Urothelium cell line (cell line): ENCODE measurements around the gene SAMD14.

Source experiments
- DNase-seq: peaks from one replicate; pipeline ENCODE4 v3.0.0; 2011; ENCODE audit warnings: low spot score, mixed read lengths
- FAIRE-seq: peaks from 2 replicates; lab custom pipeline; 2011; peaks lifted over from hg19 to GRCh38; lab: Jason Lieb, UNC

The SAMD14 gene

DNA sequence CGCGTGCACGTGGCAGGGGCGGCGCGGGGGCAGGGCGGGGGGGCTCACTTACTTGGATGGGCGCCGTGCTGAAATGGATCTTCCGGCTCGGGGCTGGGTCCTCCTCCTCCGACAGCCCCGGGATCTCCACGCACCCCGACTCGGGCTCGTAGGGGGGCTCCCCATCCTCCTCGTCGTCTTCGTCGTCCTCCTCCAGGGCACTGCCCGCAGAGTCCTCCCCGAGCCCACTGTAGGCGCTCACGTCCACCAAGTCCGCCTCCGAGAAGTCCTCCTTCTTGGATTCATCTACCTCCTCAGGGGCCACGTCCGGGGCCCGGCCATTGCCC lies 19.1 kb upstream of the SAMD14 start:
- DNase-seq (no peak), FAIRE-seq (no peak)

GRCh38 chr17:50148226-50149090 lies 18.5 kb upstream of the SAMD14 start:
- FAIRE-seq: peak; percentile 63
- peak; percentile 82 for DNase-seq

GRCh38 chr17:50147841-50148225 lies 17.9 kb upstream of the SAMD14 start:
- no peak for DNase-seq

DNA sequence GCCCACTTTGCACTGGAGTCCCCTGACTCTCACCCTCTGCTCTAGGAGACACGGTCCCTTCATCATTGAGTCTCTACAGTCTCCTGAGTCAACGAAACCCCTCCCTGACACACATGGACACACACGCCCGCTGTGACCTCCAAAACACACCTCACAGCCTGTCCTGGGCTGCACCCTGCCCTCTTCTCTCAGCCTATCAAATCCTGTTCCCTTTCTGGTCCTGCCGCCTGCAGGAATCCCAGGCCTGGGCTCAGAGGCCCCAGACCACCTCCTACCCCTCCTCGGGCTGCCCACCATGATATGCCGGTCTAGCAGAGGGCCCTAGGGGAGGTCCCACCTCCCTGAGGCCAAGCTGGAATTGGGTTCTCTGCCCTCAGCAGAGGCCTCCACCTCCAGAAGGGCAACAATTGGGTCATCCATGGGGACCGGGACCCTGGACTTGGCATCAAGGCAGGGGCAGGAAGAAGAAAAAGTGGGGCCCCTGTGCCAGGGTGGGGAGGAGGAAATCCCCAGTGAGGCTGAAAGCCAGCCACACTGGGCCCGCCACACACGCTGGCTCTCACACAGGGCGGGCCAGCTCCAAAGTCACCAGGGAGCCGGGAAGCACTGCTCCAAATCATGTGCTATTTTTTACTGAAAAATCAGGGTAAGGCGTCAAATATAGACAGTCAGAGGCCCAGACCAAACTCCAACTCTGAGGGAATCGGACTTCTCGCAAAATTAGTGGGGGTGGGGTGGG lies 17.1 kb upstream of the SAMD14 start:
- FAIRE-seq (no peak), DNase-seq (no peak)

More at GRCh38 chr17:50147841-50148225, 17.9 kb upstream of the SAMD14 start:
- no peak for FAIRE-seq

GRCh38 chr17:50146230-50146926 lies 16.4 kb upstream of the SAMD14 start:
- no peak for FAIRE-seq
- DNase-seq: no peak

- DNase-seq (no peak), FAIRE-seq (no peak)
These were observed 15.7 kb upstream of the SAMD14 start for GRCh38 chr17:50145532-50146229.

GRCh38 chr17:50144845-50145531 lies 15.0 kb upstream of the SAMD14 start:
- no peak for DNase-seq
- no peak for FAIRE-seq

DNA sequence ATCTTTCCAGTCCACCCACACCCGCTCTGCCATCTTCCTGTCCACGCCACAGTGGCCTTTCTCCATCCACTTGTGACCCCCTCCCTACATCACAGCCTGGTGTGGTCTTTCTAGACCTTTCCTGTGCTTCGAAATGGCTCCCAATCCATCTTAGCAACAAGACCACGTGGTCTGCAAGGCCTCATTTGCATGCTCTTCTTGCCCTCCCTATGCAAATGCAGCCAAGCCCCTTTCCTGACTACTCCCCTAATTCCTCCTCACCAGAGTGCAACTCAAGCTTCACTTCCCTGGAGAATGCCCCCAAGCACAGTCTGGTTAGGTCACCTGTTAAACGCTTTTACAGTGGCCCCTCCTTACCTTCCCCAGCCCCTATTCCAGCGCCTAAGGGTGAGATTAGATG lies 14.4 kb upstream of the SAMD14 start:
- FAIRE-seq: no peak
- no peak for DNase-seq

GRCh38 chr17:50143461-50144176 lies 13.7 kb upstream of the SAMD14 start:
- no peak for DNase-seq
- no peak for FAIRE-seq

GRCh38 chr17:50141745-50142110 lies 11.8 kb upstream of the SAMD14 start:
- DNase-seq (no peak), FAIRE-seq (no peak)

DNA sequence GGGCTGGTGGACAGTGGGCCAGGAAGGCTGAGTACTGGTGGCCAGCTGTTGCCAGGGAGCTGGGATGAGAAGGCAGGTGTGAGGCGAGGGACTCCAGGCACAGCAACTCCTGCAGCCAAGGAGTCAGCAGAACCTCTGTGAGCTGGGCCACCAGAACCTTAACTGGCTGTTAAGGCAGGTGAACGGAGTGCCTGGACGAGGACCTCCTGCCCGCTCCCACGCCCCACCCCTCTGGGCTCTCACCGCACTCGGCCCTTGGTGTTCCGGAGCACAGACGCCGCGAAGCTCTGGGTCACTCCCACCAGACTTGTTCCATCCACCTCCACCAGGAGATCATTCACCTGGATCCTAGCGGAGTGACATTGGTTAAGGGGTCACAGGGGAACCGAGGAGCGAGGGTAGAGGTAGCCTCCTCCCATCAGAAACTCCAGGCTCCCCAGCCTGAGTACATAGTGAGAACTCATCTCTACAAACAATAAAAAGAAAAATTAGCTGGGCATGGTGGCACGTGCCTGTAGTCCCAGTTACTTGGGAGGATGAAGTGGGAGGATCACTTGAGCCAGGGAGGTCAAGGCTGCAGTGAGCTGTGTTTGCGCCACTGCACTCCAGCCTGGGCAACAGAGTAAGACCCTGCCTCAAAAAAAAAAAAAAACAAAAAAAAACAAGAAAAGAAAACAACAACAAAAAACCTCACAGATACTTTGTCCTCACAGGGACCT lies 11.2 kb upstream of the SAMD14 start:
- no peak for FAIRE-seq
- no peak for DNase-seq

GRCh38 chr17:50139950-50140885 lies 10.3 kb upstream of the SAMD14 start:
- FAIRE-seq (peak; percentile 65), DNase-seq (peak; percentile 85)

DNA sequence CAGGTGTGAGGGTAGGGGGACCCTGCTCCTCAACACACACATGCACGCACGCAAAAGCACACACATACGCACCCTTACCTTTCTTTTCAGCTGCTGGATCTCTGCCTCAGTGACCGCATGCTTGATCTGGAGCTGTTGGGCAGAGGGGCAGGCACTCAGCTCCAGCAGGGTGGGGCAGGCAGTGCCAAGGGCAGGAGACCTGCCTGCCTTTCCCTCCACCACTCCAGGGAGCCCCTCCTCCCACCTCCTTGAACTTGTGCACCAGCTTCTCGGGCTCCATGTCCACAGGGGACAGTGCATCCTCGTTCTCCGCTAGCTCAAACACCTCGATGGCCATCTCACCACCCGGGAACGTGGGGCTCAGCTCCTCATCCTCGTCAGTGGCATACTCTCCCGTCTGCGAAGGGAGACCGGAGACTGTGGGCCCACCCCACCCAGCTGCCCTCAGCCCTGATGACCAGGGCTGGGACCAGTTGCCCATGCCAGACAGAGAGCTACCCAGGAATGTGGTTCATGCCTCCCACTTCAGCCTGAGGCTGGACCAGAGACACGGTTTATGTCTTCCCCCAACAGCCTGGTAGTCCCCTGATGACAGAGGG lies 9.3 kb upstream of the SAMD14 start:
- DNase-seq: no peak
- FAIRE-seq: no peak

GRCh38 chr17:50137042-50137441 lies 7.1 kb upstream of the SAMD14 start:
- DNase-seq: no peak
- FAIRE-seq: peak; percentile 65

DNA sequence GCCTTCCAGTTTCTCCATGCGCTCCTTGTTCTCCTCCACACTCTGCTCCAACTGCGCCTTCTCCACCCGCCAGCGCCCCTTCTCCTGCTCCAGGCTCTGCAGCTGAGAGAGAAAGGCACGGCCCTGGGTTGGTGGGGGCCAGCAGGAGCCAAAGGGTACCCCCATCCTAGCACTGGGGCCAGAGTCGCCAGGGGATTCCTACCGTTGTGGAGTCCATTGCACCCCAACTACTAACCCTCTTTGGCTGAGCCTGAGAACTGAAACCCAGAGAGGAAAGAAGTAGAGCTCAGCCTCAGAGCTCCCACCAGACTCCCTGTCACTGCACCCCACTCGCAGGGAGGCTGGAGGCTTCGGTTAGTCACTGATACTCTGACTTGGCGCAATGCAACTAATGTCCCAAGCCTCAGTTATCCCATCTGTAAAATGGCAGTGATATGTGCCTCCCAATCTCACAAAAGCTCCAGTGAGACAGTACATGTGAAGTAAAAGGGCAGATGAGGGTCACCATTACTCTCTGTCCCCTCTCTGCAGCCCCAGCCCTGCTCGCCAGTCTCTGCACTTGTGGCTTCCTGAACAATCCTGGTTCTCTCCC lies 6.2 kb upstream of the SAMD14 start:
- DNase-seq (no peak), FAIRE-seq (no peak)

GRCh38 chr17:50135316-50136095 lies 5.5 kb upstream of the SAMD14 start:
- no peak for FAIRE-seq
- DNase-seq: no peak
